WERI-Rb-1 (cell line): Measurements from ENCODE around the gene TBC1D16.

ENCODE experiments used
- DNase-seq: peaks from one replicate; pipeline ENCODE4 v3.0.0-alpha.2; 2020
- H3K27ac ChIP-seq: fragments of 250-450 bp; sonication (Bioruptor Pico); 2 replicates; pipeline ENCODE4 v1.5.1; 2020; ENCODE audit warnings: mild to moderate bottlenecking, moderate library complexity
- H3K27me3 ChIP-seq: fragments of 250-450 bp; sonication (Bioruptor Pico); 2 replicates; pipeline ENCODE4 v1.5.1; 2021; ENCODE audit warnings: mild to moderate bottlenecking, low read depth, moderate library complexity; ENCODE audit not compliant: insufficient read depth, severe bottlenecking
- H3K36me3 ChIP-seq: fragments of 250-450 bp; sonication (Bioruptor Pico); 2 replicates; pipeline ENCODE4 v1.5.1; 2020; ENCODE audit warnings: mild to moderate bottlenecking, moderate library complexity
- H3K4me3 ChIP-seq: 2 replicates; pipeline ENCODE4 v1.5.1; 2011; ENCODE audit warnings: low read depth, mild to moderate bottlenecking, control low read depth, low read length
- H3K9me3 ChIP-seq: fragments of 250-450 bp; sonication (Bioruptor Pico); 2 replicates; pipeline ENCODE4 v1.5.1; 2021; ENCODE audit warnings: mild to moderate bottlenecking, moderate library complexity; ENCODE audit not compliant: severe bottlenecking
- TF ChIP-seq, protein P1 (sequence below): IDR thresholded peaks from 2 replicates; pipeline ENCODE4 v1.5.1; 2011; ENCODE audit warnings: low read depth, mild to moderate bottlenecking, control low read depth, inconsistent platforms, low read length

The TBC1D16 gene

DNA sequence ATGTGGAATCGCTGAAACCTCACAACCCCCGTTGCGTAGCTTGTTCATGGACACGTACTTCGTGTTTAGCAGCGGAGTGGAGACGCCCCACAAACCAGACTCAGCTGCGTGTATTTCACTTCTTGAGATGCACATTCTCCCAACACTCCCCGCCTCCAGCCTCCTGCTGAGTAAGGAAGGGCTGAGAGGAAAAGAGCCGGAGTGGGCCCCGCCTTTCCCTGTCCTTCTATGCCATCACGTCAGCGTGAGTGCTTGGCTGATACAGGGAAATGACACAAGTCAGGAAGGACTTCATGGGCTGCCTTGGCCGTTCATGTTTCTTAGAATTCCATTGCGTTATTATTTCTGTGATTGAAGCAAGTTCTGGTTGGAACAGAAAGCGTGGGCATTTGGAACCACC, 127.8 kb downstream of the TBC1D16 start:
- TF ChIP-seq, protein P1, sequence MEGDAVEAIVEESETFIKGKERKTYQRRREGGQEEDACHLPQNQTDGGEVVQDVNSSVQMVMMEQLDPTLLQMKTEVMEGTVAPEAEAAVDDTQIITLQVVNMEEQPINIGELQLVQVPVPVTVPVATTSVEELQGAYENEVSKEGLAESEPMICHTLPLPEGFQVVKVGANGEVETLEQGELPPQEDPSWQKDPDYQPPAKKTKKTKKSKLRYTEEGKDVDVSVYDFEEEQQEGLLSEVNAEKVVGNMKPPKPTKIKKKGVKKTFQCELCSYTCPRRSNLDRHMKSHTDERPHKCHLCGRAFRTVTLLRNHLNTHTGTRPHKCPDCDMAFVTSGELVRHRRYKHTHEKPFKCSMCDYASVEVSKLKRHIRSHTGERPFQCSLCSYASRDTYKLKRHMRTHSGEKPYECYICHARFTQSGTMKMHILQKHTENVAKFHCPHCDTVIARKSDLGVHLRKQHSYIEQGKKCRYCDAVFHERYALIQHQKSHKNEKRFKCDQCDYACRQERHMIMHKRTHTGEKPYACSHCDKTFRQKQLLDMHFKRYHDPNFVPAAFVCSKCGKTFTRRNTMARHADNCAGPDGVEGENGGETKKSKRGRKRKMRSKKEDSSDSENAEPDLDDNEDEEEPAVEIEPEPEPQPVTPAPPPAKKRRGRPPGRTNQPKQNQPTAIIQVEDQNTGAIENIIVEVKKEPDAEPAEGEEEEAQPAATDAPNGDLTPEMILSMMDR = no peak
- DNase-seq = no peak

DNA sequence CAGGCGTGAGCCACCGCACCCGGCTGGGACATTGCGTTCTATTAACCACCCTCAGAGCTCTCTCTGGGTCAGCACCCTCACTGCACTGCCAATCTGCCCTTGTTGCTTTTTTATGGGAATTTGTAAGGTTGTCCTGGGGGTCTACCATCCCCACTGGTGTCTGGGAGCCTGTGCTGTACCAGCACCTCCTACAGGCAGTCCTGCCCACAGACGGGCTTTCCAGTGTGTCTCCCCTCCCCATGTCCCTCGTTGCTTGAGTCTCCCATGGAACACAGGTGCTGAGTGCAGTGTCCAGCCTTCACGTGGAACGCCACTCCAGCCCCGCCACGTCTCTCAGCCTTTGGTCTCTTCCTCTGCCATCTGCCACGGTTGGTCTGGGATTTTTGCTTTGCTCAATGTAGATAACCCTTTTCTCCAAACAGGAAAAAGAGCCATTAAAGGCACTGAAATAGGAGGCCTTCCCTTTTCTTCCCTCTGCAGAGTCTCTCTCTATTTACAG, 128.4 kb downstream of the TBC1D16 start:
- no peak overlapping the region for H3K4me3 ChIP-seq
- no peaks in the 10 kb centered on the region for H3K27me3 ChIP-seq
- no peaks in the 10 kb centered on the region for H3K9me3 ChIP-seq
- H3K27ac ChIP-seq = no peak overlapping the region
- TF ChIP-seq, protein P1 = peak; percentile 70
- H3K36me3 ChIP-seq = no peaks in the 10 kb centered on the region
- no peak for DNase-seq

More for the DNA sequence above, 127.8 kb downstream of the TBC1D16 start:
- H3K9me3 ChIP-seq = no peaks in the 10 kb centered on the region
- no peaks in the 10 kb centered on the region for H3K36me3 ChIP-seq
- H3K27me3 ChIP-seq = no peaks in the 10 kb centered on the region
- H3K4me3 ChIP-seq = no peak overlapping the region
- no peak overlapping the region for H3K27ac ChIP-seq

DNA sequence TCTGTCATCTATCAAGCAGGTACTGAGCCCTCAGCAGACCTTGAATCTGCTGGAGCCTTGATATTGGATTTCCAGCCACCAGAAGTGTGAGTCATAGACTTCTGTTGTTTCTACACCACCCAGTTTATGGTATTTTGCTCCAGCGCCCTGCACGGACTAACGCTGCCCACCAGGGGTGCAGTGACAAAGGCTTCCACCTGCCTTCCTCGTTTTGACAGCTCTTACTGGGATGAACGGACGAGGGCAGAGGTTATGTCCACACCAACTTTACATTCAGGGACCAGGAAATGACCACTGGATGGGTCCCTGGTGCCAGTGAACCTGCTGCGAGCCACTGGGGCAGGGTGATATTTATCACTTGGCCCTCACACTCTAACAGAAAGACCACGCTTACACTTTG, 129.8 kb downstream of the TBC1D16 start:
- no peak for DNase-seq
- H3K27ac ChIP-seq = no peak overlapping the region
- TF ChIP-seq, protein P1 = no peak
- H3K4me3 ChIP-seq = no peak overlapping the region
- no peaks in the 10 kb centered on the region for H3K27me3 ChIP-seq
- no peaks in the 10 kb centered on the region for H3K36me3 ChIP-seq
- no peaks in the 10 kb centered on the region for H3K9me3 ChIP-seq

DNA sequence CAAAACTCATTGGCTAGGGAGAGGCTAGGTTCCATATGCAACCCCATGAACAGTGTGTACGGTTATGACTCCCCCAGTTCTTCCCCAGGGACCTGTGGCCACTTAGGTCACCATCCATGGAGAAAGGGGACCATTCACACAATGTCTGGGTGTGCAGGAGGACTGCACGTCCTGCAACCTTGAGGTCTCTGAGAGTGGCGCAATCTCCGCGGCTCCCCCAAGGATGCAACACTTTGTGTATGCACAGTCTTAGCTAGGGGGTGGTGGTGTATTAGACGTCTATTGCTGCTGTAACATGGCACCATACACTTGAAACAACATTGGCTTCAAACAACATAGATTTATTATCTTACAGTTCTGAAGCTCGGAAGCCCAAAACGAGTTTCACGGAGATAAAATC, 130.8 kb downstream of the TBC1D16 start:
- H3K4me3 ChIP-seq = no peak overlapping the region
- no peak for DNase-seq
- no peaks in the 10 kb centered on the region for H3K27me3 ChIP-seq
- H3K9me3 ChIP-seq = peaks cover under 1% of the 10 kb centered on the region
- H3K27ac ChIP-seq = no peak overlapping the region
- TF ChIP-seq, protein P1 = no peak
- H3K36me3 ChIP-seq = no peaks in the 10 kb centered on the region

DNA sequence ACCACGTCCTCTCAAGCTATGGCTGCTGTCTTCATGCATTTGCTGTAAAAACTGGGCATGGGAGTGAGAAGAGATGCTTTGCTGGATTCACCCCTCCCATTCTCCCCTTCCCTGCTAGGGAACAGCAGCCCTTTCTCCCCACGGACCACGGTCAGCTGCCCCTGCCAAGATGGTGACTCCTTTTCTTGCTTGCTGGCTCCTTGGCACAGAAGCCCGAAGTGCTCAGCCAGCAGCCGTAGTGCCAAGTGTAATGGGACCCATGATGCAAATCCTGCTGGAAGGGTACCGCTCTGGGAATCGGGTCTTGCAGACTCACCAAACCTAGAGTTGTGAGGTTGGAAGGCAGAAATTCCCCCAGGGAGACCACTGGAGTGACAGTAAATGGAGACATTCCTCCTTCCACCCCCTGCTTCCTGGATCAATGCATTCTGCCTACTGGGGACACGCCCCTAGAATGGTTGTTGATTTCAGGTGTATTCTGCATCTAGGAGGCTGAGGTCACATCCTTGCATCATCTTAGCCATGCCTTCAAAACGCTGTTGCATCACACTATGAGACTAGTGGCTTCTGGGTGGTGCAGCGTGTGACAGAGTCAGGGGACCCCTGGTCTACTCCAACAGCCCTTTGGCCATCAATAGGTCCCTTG, 133.4 kb downstream of the TBC1D16 start:
- TF ChIP-seq, protein P1 = no peak
- Histone ChIP-seq H3K27ac (no peak overlapping the region), H3K27me3 (no peaks in the 10 kb centered on the region)

DNA sequence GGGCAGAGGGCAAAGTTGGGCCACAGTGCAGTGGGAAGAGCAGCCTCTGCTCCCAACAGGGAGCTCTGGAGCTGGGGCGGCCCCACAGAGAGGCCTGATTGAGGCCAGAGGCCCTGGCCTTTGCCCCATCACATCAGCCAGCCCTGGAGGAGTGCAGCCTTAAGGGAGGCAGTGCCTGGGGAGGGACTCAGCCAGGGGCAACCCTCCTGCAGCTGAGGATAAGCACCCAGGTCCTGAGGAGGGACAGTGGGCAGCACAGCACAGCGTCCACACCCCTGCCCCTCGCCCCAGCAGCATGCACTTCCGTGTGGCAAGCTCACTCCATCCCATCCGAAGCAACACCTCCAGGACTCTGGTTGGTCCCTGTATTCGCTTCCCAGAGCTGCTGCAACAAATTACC, 134.5 kb downstream of the TBC1D16 start:
- no peaks in the 10 kb centered on the region for H3K36me3 ChIP-seq
- no peak for DNase-seq
- H3K9me3 ChIP-seq = peaks cover 9% of the 10 kb centered on the region
- H3K27me3 ChIP-seq = no peaks in the 10 kb centered on the region
- no peak overlapping the region for H3K4me3 ChIP-seq
- no peak overlapping the region for H3K27ac ChIP-seq
- TF ChIP-seq, protein P1 = no peak

More for the DNA sequence above, 133.4 kb downstream of the TBC1D16 start:
- no peak overlapping the region for H3K4me3 ChIP-seq
- H3K36me3 ChIP-seq = no peaks in the 10 kb centered on the region
- no peak for DNase-seq
- peaks cover 5% of the 10 kb centered on the region for H3K9me3 ChIP-seq
